Right hindlimb (tissue), 1 donor: ENCODE measurements around the gene ODAM.
"Not testable (repeated sequence)": the region's sequence is repeated elsewhere in the genome, so short reads cannot be mapped to it uniquely, and the experiment has no call there.

Source experiments
- DNase-seq: peaks from one replicate; pipeline ENCODE4 v3.0.0-alpha.2; 2018

Gene ODAM

GRCh38 chr4:70195425-70195824, at the start of gene ODAM:
Gene ODAM, plus strand, starts transcription at chr4:70195725. Its CDS starts 819 bp downstream, at chr4:70196544.
- DNase-seq = no peak

GRCh38 chr4:70151271-70151670, 44.3 kb upstream of the ODAM start:
- DNase-seq = no peak

GRCh38 chr4:70152088-70152487, 43.4 kb upstream of the ODAM start:
- no peak for DNase-seq

- DNase-seq = no peak
Measured at GRCh38 chr4:70153937-70154336, 41.6 kb upstream of the ODAM start, which contains the start of gene PRR27. Gene PRR27, plus strand, starts transcription at chr4:70154237. Its CDS starts 139 bp downstream, at chr4:70154376.

- DNase-seq = no peak
Measured at GRCh38 chr4:70158576-70158975, 36.9 kb upstream of the ODAM start.

- DNase-seq = peak; percentile 26
Measured at GRCh38 chr4:70177090-70177489, 18.4 kb upstream of the ODAM start.

GRCh38 chr4:70178075-70178660, 17.4 kb upstream of the ODAM start:
- no peak for DNase-seq

GRCh38 chr4:70179811-70180210, 15.7 kb upstream of the ODAM start:
- DNase-seq = no peak

GRCh38 chr4:70181864-70182263, 13.7 kb upstream of the ODAM start:
- DNase-seq = no peak

- DNase-seq = no peak
Measured at GRCh38 chr4:70182517-70183167, 12.9 kb upstream of the ODAM start.

- no peak for DNase-seq
Measured at GRCh38 chr4:70183168-70183939, 12.2 kb upstream of the ODAM start.

GRCh38 chr4:70183940-70184246, 11.6 kb upstream of the ODAM start:
- no peak for DNase-seq

GRCh38 chr4:70187216-70187615, 8.3 kb upstream of the ODAM start:
- no peak for DNase-seq

GRCh38 chr4:70190579-70190978, 4.9 kb upstream of the ODAM start:
- DNase-seq = no peak

- no peak for DNase-seq
Measured at GRCh38 chr4:70191647-70192046, 3.9 kb upstream of the ODAM start.

- no peak for DNase-seq
Measured at GRCh38 chr4:70192895-70193294, 2.6 kb upstream of the ODAM start.

- DNase-seq = no peak
Measured at GRCh38 chr4:70196857-70197256, 1.3 kb downstream of the ODAM start.

GRCh38 chr4:70197842-70198241, 2.3 kb downstream of the ODAM start:
- DNase-seq = no peak

GRCh38 chr4:70203601-70204000, 8.1 kb downstream of the ODAM start:
- no peak for DNase-seq

GRCh38 chr4:70212752-70213151, 17.2 kb downstream of the ODAM start:
- not testable (repeated sequence) for DNase-seq

GRCh38 chr4:70216109-70216508, 20.6 kb downstream of the ODAM start:
- not testable (repeated sequence) for DNase-seq

GRCh38 chr4:70216550-70216949, 21.0 kb downstream of the ODAM start:
- not testable (repeated sequence) for DNase-seq

GRCh38 chr4:70221389-70221788, 25.9 kb downstream of the ODAM start:
- DNase-seq = not testable (repeated sequence)

GRCh38 chr4:70221818-70222217, 26.3 kb downstream of the ODAM start:
- DNase-seq = not testable (repeated sequence)
